ENCODE results near the gene RPS15.

DNA sequence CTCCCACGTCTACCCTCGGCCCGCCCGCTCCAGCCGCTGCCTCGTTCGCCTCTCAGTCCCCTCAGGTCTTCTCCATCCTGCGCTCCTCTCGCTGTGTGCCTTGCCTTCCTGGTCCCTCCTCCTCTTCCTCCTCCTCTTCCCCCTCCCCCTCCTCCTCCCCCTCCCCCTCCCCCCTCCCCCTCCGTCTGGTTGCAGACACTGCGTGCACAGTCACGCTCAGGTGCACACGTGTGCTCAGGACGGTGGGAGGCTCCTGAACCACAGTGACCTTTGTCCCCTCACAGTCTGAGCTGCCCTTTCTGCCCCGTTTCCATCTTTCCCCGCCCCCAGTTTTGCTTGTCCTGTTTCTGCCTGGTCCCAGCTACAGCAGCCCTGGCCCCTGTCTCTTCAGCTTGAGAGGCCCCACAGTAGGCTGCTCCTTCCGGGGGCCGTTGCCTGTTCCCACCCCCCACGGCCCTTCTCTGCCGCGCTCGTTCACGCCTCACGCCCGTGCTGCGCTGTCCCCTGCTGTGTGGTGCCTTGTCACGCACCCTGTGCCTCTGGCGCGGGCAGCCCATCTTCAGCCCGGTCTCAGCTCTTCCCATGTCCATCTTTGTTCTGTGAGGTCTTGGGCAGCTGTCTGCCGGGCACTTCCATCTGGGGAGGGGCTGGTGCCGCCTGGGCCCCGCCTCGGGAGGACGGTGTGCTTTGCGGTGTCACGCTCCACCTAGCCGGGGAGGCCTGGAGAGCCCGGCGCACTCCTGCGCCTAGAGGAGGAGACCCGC, 13.8 kb upstream of the RPS15 start:
- TF ChIP-seq, protein P1, sequence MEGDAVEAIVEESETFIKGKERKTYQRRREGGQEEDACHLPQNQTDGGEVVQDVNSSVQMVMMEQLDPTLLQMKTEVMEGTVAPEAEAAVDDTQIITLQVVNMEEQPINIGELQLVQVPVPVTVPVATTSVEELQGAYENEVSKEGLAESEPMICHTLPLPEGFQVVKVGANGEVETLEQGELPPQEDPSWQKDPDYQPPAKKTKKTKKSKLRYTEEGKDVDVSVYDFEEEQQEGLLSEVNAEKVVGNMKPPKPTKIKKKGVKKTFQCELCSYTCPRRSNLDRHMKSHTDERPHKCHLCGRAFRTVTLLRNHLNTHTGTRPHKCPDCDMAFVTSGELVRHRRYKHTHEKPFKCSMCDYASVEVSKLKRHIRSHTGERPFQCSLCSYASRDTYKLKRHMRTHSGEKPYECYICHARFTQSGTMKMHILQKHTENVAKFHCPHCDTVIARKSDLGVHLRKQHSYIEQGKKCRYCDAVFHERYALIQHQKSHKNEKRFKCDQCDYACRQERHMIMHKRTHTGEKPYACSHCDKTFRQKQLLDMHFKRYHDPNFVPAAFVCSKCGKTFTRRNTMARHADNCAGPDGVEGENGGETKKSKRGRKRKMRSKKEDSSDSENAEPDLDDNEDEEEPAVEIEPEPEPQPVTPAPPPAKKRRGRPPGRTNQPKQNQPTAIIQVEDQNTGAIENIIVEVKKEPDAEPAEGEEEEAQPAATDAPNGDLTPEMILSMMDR (IDR thresholded peaks at IDR 0.05): no peak
- no peak for TF ChIP-seq POLR2A (IDR thresholded peaks at IDR 0.05)
